ENCODE data around the gene RNF181. TPM values are rescaled to one million over a fixed set of nuclear protein-coding genes. Genes with fewer than 3 reads are reported as not detected.
"Not testable (repeated sequence)": the region's sequence is repeated elsewhere in the genome, so short reads cannot be mapped to it uniquely, and the experiment has no call there.

RNF181 gene
- total and polyA plus RNA-seq, 2 of the 8 experiments (the other 6 are each of a cell fraction or from before 2014, with no cell fraction given), result 97.2 to 514 TPM

GRCh38 chr2:85615413-85615728, 19.8 kb downstream of the RNF181 start (continued):
- TF ChIP-seq PHF8 (conservative IDR thresholded peaks at IDR 0.05; ENCODE audit: low read depth, low read length) (no peak), KDM4A (IDR thresholded peaks at IDR 0.05; ENCODE audit: low read depth, low read length, severe bottlenecking) (no peak)

DNA sequence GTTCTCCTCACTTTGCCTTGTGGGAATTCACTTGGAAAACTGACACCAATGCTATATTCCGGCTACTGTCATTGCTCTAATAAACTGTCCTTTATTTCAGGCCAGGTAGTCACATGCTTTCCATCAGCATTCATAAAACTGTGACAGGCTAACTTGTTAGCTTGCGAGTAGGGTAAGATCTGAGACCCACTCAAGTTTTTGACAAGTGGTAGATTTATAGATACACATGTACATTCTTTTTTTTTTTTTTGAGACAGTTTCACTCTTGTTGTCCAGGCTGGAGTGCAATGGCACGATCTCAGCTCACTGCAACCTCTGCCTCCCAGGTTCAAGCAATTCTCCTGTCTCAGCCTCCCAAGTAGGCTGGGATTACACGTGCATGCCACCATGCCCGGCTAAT, 22.2 kb downstream of the RNF181 start:
- not testable (repeated sequence) for H2BK15ac ChIP-seq (ENCODE audit: low read length); H2BK120ac ChIP-seq (replicated peaks; ENCODE audit: low read depth, low read length); H2BK20ac ChIP-seq (ENCODE audit: low read length); H2AK5ac ChIP-seq (ENCODE audit: low read depth, low read length); H3K27ac ChIP-seq (ENCODE audit: low read depth, low read length); H3K79me1 ChIP-seq (ENCODE audit: low read depth, low read length); H3K4me1 ChIP-seq (replicated peaks in 1 of 4; ENCODE audit: control insufficient read depth in 3 of 4, insufficient read depth in 4 of 4, low read length in 3 of 4); H4K5ac ChIP-seq (ENCODE audit: insufficient read length, low read depth, low read length); H4K20me1 ChIP-seq (replicated peaks in 1 of 2; ENCODE audit: control insufficient read depth in 1 of 2, insufficient read depth in 2 of 2, low read length in 2 of 2); H3K18ac ChIP-seq (ENCODE audit: extremely low read depth, low read length); H3K4ac ChIP-seq (replicated peaks; ENCODE audit: insufficient read length, low read depth, low read length); H2BK12ac ChIP-seq (ENCODE audit: low read depth, low read length); H3K27me3 ChIP-seq (replicated peaks in 1 of 4; ENCODE audit: control insufficient read depth in 3 of 4, extremely low read depth in 1 of 4, insufficient read depth in 3 of 4, low read length in 3 of 4); DNase-seq (ENCODE audit: low read depth in 1 of 2, low spot score in 2 of 2); FAIRE-seq; H3K56ac ChIP-seq (replicated peaks; ENCODE audit: insufficient read length, low read depth, low read length); H3K9me3 ChIP-seq (ENCODE audit: insufficient read depth in 2 of 2, low read depth in 1 of 2, low read length in 1 of 2); H2BK5ac ChIP-seq (ENCODE audit: low read depth, low read length); H4K8ac ChIP-seq (ENCODE audit: extremely low read depth, insufficient read depth, low read length); H3K14ac ChIP-seq (ENCODE audit: insufficient read length); H2AFZ ChIP-seq (ENCODE audit: low read length); H4K91ac ChIP-seq (replicated peaks; ENCODE audit: insufficient read length, low read length); H3K23ac ChIP-seq (ENCODE audit: insufficient read length); H3K23me2 ChIP-seq (ENCODE audit: low read depth, low read length)
- CTCF ChIA-PET (ENCODE audit: partially characterized antibody), result interaction anchor here (2.0 kb wide), 1 partner anchor 20 kb away, joined by 5 read pairs; no protein-coding TSS in a partner anchor
- peak overlapping the region in 1 of 4 experiments; percentile 48; a peak in 2 of 7 replicates for H3K9ac ChIP-seq (replicated peaks in 1 of 4; ENCODE audit: extremely low read depth in 1 of 4, low read depth in 3 of 4, low read length in 3 of 4)
- peaks cover 13 to 41% (median 21%) of the 10 kb centered on the region in 4 experiments for H3K36me3 ChIP-seq (ENCODE audit: control insufficient read depth in 2 of 4, insufficient read depth in 4 of 4, low read length in 3 of 4)
- peak overlapping the region in 2 of 4 experiments; percentile 96 to 97; a peak in 2 of 8 replicates for H3K4me3 ChIP-seq (ENCODE audit: extremely low read depth in 1 of 4, insufficient read depth in 2 of 4, low read depth in 3 of 4, low read length in 4 of 4)
- peak overlapping the region; percentile 75 to 88; a peak in 3 of 4 replicates for H3K4me2 ChIP-seq (ENCODE audit: insufficient read depth in 1 of 2, low read depth in 2 of 2, low read length in 2 of 2)
- H3K79me2 ChIP-seq (ENCODE audit: control insufficient read depth in 1 of 2, insufficient read depth in 2 of 2, low read length in 2 of 2), result peaks cover 11 to 33% of the 10 kb centered on the region in 2 experiments
- 96% methylated on average over 4 of the region's 5 CpGs; no CpG with 5 or more reads in 1 of the 2 experiments for WGBS, 2 experiments (ENCODE audit: extremely low coverage in 1 of 2, insufficient coverage in 1 of 2, insufficient read length in 1 of 2, insufficient replicate concordance in 2 of 2, low coverage in 1 of 2, low lambda C conversion rate in 2 of 2, missing lambda C conversion rate in 1 of 2)
- POLR2A ChIA-PET (ENCODE audit: partially characterized antibody), result interaction anchor here (0.7 to 7.9 kb wide), 7 partner anchors 8 to 198 kb away, joined by 3 to 95 read pairs (median 4); partner anchors contain the start of genes MAT2A and TMEM150A

Measured in H1 (cell line).